ENCODE results near the gene TMEM179B. TPM values are rescaled to one million over a fixed set of nuclear protein-coding genes. Genes with fewer than 3 reads are reported as not detected.

The TMEM179B gene
- total and polyA plus RNA-seq, 9 of the 15 experiments (the other 6 are each of a cell fraction or from before 2014, with no cell fraction given) = 27.7 to 105 (median 37.0) TPM

DNA sequence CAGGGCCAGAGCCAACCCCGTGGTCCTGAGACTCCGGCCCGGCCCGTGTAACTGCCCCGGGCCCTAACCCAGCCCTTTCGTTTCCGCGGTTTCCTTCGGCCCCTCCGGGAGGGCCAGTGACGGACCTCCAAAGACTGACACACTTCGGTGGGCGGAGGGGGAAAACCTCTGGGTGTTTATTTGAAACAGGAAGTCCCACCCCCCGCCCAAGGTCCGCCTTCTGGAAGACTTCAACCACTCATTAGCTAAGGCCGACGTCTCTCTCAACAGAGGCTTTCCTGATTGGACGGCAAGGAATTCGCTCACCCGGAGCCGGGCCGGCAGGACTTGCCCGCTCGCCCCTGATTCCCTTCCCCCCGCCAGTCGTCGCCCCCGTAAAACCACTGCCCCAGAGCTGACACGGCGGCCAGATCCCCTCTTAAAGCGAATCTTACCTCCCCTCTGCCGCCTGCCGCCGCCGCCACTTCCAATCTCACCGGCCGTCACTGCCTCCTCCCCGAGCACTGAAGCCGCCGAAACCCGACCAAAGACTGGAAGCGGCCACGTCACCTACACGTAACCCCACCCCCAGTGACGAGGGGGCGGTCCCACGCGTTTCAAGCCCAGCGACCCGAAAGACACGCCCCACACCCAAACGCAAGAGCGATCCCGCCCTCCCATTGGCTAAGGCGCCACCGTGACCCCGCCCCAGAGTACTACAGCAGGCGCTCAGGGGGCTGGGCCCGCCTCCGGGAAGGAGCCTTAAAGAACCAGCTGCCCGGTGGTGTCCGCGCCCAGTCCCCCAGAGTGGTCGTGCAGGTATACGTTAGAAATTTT is 44.5 kb downstream of the TMEM179B start, which contains the start of gene STX5 (continued):
- no peak for TF ChIP-seq HNRNPK (IDR thresholded peaks at IDR 0.05; ENCODE audit: low read depth, low read length, poor library complexity, severe bottlenecking)
- no peak for TF ChIP-seq KAT8 (IDR thresholded peaks at IDR 0.05; ENCODE audit: low read depth)
- TF ChIP-seq, protein P1, sequence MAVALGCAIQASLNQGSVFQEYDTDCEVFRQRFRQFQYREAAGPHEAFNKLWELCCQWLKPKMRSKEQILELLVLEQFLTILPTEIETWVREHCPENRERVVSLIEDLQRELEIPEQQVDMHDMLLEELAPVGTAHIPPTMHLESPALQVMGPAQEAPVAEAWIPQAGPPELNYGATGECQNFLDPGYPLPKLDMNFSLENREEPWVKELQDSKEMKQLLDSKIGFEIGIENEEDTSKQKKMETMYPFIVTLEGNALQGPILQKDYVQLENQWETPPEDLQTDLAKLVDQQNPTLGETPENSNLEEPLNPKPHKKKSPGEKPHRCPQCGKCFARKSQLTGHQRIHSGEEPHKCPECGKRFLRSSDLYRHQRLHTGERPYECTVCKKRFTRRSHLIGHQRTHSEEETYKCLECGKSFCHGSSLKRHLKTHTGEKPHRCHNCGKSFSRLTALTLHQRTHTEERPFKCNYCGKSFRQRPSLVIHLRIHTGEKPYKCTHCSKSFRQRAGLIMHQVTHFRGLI (CRISPR knock-in tag; IDR thresholded peaks at IDR 0.05) = no peak
- TF ChIP-seq SNRNP70 (optimal IDR thresholded peaks at IDR 0.05; ENCODE audit: low read depth, low read length) = no peak
- TF ChIP-seq ZBTB8A (IDR thresholded peaks at IDR 0.05; ENCODE audit: partially characterized antibody) = no peak
- TF ChIP-seq LEF1 (IDR thresholded peaks at IDR 0.05) = no peak; the same call in none of the 2 replicates
- no peak for TF ChIP-seq ZNF184 (CRISPR knock-in tag; IDR thresholded peaks at IDR 0.05)
- no peak for TF ChIP-seq FIP1L1 (IDR thresholded peaks at IDR 0.05; ENCODE audit: low read depth, low read length, poor library complexity, severe bottlenecking)
- TF ChIP-seq ZNF77 (CRISPR knock-in tag; IDR thresholded peaks at IDR 0.05) = no peak
- TF ChIP-seq KLF10 (CRISPR knock-in tag; IDR thresholded peaks at IDR 0.05) = no peak
- TF ChIP-seq NCOA1 (IDR thresholded peaks at IDR 0.05; ENCODE audit: low read depth) = no peak
- TF ChIP-seq ATF1 (CRISPR knock-in tag; IDR thresholded peaks at IDR 0.05) = peak; percentile 77
- TF ChIP-seq ATF1 (tag; IDR thresholded peaks at IDR 0.05) = peak; percentile 98
- no peak for TF ChIP-seq SMAD4 (CRISPR knock-in tag; conservative IDR thresholded peaks at IDR 0.05)
- TF ChIP-seq MEF2D (tag; conservative IDR thresholded peaks at IDR 0.05; ENCODE audit: low read depth) = no peak
- no peak for TF ChIP-seq ZNF224 (CRISPR knock-in tag; IDR thresholded peaks at IDR 0.05)
- TF ChIP-seq DDX20 (tag; IDR thresholded peaks at IDR 0.05; ENCODE audit: low read depth) = no peak
- no peak for TF ChIP-seq ZNF121 (CRISPR knock-in tag; conservative IDR thresholded peaks at IDR 0.05)
- TF ChIP-seq GATAD2B (IDR thresholded peaks at IDR 0.05; ENCODE audit: borderline replicate concordance) = no peak
- peak; percentile 88; the same call in 1 of the 2 replicates for TF ChIP-seq OTX1 (CRISPR knock-in tag; IDR thresholded peaks at IDR 0.05)
- TF ChIP-seq ZEB2 (IDR thresholded peaks at IDR 0.05) = no peak
- TF ChIP-seq ZNF175 (CRISPR knock-in tag; IDR thresholded peaks at IDR 0.05; ENCODE audit: low read depth) = no peak
- no peak for TF ChIP-seq ZNF76 (CRISPR knock-in tag; IDR thresholded peaks at IDR 0.05; ENCODE audit: borderline replicate concordance)
- peak; percentile 43; the same call in 1 of the 2 replicates for TF ChIP-seq BHLHE40 (IDR thresholded peaks at IDR 0.05; ENCODE audit: low read length)
- TF ChIP-seq SRSF9 (IDR thresholded peaks at IDR 0.05; ENCODE audit: borderline replicate concordance, low read depth, low read length) = no peak
- peak; percentile 64 for TF ChIP-seq RBM22 (IDR thresholded peaks at IDR 0.05; ENCODE audit: low read depth, low read length, poor library complexity, severe bottlenecking)
- no peak for TF ChIP-seq ZFP1 (CRISPR knock-in tag; IDR thresholded peaks at IDR 0.05)
- TF ChIP-seq GABPB1 (CRISPR knock-in tag; IDR thresholded peaks at IDR 0.05) = peak; percentile 96
- peak; percentile 21 for TF ChIP-seq CCNT2 (IDR thresholded peaks at IDR 0.05; ENCODE audit: borderline replicate concordance, extremely low read depth, insufficient read length, low read depth, low read length)
- no peak for TF ChIP-seq KLF16 (IDR thresholded peaks at IDR 0.05)
- TF ChIP-seq ZNF696 (CRISPR knock-in tag; conservative IDR thresholded peaks at IDR 0.05) = no peak
- no peak; the same call in 1 of the 2 replicates for TF ChIP-seq ARID1B (IDR thresholded peaks at IDR 0.05)
- TF ChIP-seq GATAD2A (IDR thresholded peaks at IDR 0.05) = no peak
